ENCODE measurements around the gene RPN1. TPM values are rescaled to one million over a fixed set of nuclear protein-coding genes. Genes with fewer than 3 reads are reported as not detected.
"Not testable (repeated sequence)": the region's sequence is repeated elsewhere in the genome, so short reads cannot be mapped to it uniquely, and the experiment has no call there.

Gene RPN1
- total and polyA plus RNA-seq, 4 experiments from 2014 or later: 121 to 320 (median 188) TPM

- H3K4me3 Mint-ChIP-seq: no peak overlapping the region
- H3K27ac ChIP-seq (ENCODE audit: low read depth, low read length): no peak overlapping the region
- POLR2A ChIA-PET (ENCODE audit: partially characterized antibody): no interaction called here
Observed at GRCh38 chr3:128674161-128674784, 23.7 kb upstream of the RPN1 start.

GRCh38 chr3:128667641-128668040 is 17.0 kb upstream of the RPN1 start:
- intact Hi-C loops (cut with micrococcal nuclease): no loop called here
- Mint-ChIP-seq H3K27me3 (no peaks in the 10 kb centered on the region), H3K9me3 (peaks cover 0 to 3% (median 0%) of the 10 kb centered on the region in 8 donors), H3K36me3 (no peaks in the 10 kb centered on the region), H3K4me3 (no peak overlapping the region), H3K4me1 (peaks cover 0 to under 1% (median 0%) of the 10 kb centered on the region in 4 donors), H3K27ac (no peak overlapping the region)
- no peaks in the 10 kb centered on the region for H3K36me3 ChIP-seq (ENCODE audit: insufficient read depth, low read length)
- H3K9me3 ChIP-seq (ENCODE audit: control insufficient read depth in 1 of 2, low read length in 2 of 2): no peaks in the 10 kb centered on the region
- DNase-seq: no peak
- no peak overlapping the region for H3K27ac ChIP-seq (ENCODE audit: low read depth, low read length)
- H3K4me3 ChIP-seq (ENCODE audit: low read length in 2 of 2): no peak overlapping the region
- H3K27me3 ChIP-seq (ENCODE audit: insufficient read depth, low read length): no peaks in the 10 kb centered on the region
- POLR2A ChIA-PET (ENCODE audit: partially characterized antibody): no interaction called here
- CTCF ChIA-PET (ENCODE audit: partially characterized antibody): interaction anchor here (1.1 kb wide), 1 partner anchor 13 kb away, joined by 5 read pairs; no protein-coding TSS in a partner anchor
- no peaks in the 10 kb centered on the region for H3K4me1 ChIP-seq (ENCODE audit: insufficient read depth, low read length)

More at GRCh38 chr3:128674161-128674784, 23.7 kb upstream of the RPN1 start:
- peaks cover 2 to 16% (median 7%) of the 10 kb centered on the region in 4 donors for H3K4me1 Mint-ChIP-seq
- no peaks in the 10 kb centered on the region for H3K36me3 ChIP-seq (ENCODE audit: insufficient read depth, low read length)
- no peaks in the 10 kb centered on the region for H3K27me3 ChIP-seq (ENCODE audit: insufficient read depth, low read length)
- intact Hi-C loops (cut with micrococcal nuclease): no loop called here
- peaks cover 11% of the 10 kb centered on the region for H3K4me1 ChIP-seq (ENCODE audit: insufficient read depth, low read length)
- no peak for DNase-seq
- peak overlapping the region in 2 of 7 donors; percentile 17 to 54 for H3K27ac Mint-ChIP-seq
- peaks cover 0 to 2% (median 0%) of the 10 kb centered on the region in 8 donors for H3K9me3 Mint-ChIP-seq
- no peaks in the 10 kb centered on the region for H3K27me3 Mint-ChIP-seq
- H3K9me3 ChIP-seq (ENCODE audit: control insufficient read depth in 1 of 2, low read length in 2 of 2): no peaks in the 10 kb centered on the region
- no peaks in the 10 kb centered on the region for H3K36me3 Mint-ChIP-seq
- no peak overlapping the region for H3K4me3 ChIP-seq (ENCODE audit: low read length in 2 of 2)
- CTCF ChIA-PET (ENCODE audit: partially characterized antibody): interaction anchor here (1.1 kb wide), 1 partner anchor 11 kb away, joined by 4 read pairs; no protein-coding TSS in a partner anchor

- no peaks in the 10 kb centered on the region for H3K36me3 Mint-ChIP-seq
- Histone ChIP-seq H3K9me3 (ENCODE audit: control insufficient read depth in 1 of 2, low read length in 2 of 2) (no peaks in the 10 kb centered on the region), H3K27ac (ENCODE audit: low read depth, low read length) (no peak overlapping the region), H3K4me1 (ENCODE audit: insufficient read depth, low read length) (no peaks in the 10 kb centered on the region), H3K27me3 (ENCODE audit: insufficient read depth, low read length) (no peaks in the 10 kb centered on the region), H3K36me3 (ENCODE audit: insufficient read depth, low read length) (no peaks in the 10 kb centered on the region), H3K4me3 (ENCODE audit: low read length in 2 of 2) (no peak overlapping the region)
- no peak for DNase-seq
- no peaks in the 10 kb centered on the region for H3K4me1 Mint-ChIP-seq
- H3K27me3 Mint-ChIP-seq: no peaks in the 10 kb centered on the region
- H3K27ac Mint-ChIP-seq: no peak overlapping the region
- ChIA-PET POLR2A (ENCODE audit: partially characterized antibody) (no interaction called here), CTCF (ENCODE audit: partially characterized antibody) (interaction anchor here (0.8 to 1.5 kb wide), 3 partner anchors 59 to 259 kb away, joined by 4 to 7 read pairs (median 6); no protein-coding TSS in a partner anchor)
- peaks cover 0 to 4% (median 0%) of the 10 kb centered on the region in 8 donors for H3K9me3 Mint-ChIP-seq
- intact Hi-C loops (cut with micrococcal nuclease): no loop called here
- H3K4me3 Mint-ChIP-seq: no peak overlapping the region
Observed at GRCh38 chr3:128665362-128666021, 14.9 kb upstream of the RPN1 start.

- ChIA-PET CTCF (ENCODE audit: partially characterized antibody) (interaction anchor here (0.6 to 1.3 kb wide), 4 partner anchors 10 to 184 kb away, joined by 3 to 4 read pairs (median 4); no protein-coding TSS in a partner anchor), POLR2A (ENCODE audit: partially characterized antibody) (no interaction called here)
- Mint-ChIP-seq H3K4me3 (no peak overlapping the region), H3K9me3 (peaks cover 0 to 4% (median 0%) of the 10 kb centered on the region in 8 donors), H3K36me3 (no peaks in the 10 kb centered on the region), H3K4me1 (no peaks in the 10 kb centered on the region), H3K27ac (no peak overlapping the region), H3K27me3 (no peaks in the 10 kb centered on the region)
- H3K27me3 ChIP-seq (ENCODE audit: insufficient read depth, low read length): no peaks in the 10 kb centered on the region
- no peaks in the 10 kb centered on the region for H3K4me1 ChIP-seq (ENCODE audit: insufficient read depth, low read length)
- DNase-seq: no peak
- no peak overlapping the region for H3K27ac ChIP-seq (ENCODE audit: low read depth, low read length)
- H3K36me3 ChIP-seq (ENCODE audit: insufficient read depth, low read length): no peaks in the 10 kb centered on the region
- intact Hi-C loops (cut with micrococcal nuclease): no loop called here
- no peaks in the 10 kb centered on the region for H3K9me3 ChIP-seq (ENCODE audit: control insufficient read depth in 1 of 2, low read length in 2 of 2)
- no peak overlapping the region for H3K4me3 ChIP-seq (ENCODE audit: low read length in 2 of 2)
Observed at GRCh38 chr3:128663151-128663550, 12.5 kb upstream of the RPN1 start.

- Mint-ChIP-seq H3K27ac (peak overlapping the region in 3 of 7 donors; percentile 16 to 42 (median 22)), H3K27me3 (no peaks in the 10 kb centered on the region), H3K4me1 (peaks cover 7 to 21% (median 9%) of the 10 kb centered on the region in 4 donors), H3K9me3 (no peaks in the 10 kb centered on the region), H3K4me3 (peak overlapping the region in 7 of 8 donors; percentile 14 to 85 (median 59)), H3K36me3 (peaks cover 0 to 3% of the 10 kb centered on the region in 2 donors)
- H3K27me3 ChIP-seq (ENCODE audit: insufficient read depth, low read length): no peaks in the 10 kb centered on the region
- no peak overlapping the region for H3K27ac ChIP-seq (ENCODE audit: low read depth, low read length)
- H3K4me1 ChIP-seq (ENCODE audit: insufficient read depth, low read length): no peaks in the 10 kb centered on the region
- no peak overlapping the region for H3K4me3 ChIP-seq (ENCODE audit: low read length in 2 of 2)
- intact Hi-C loops (cut with micrococcal nuclease): no loop called here
- POLR2A ChIA-PET (ENCODE audit: partially characterized antibody): interaction anchor here (2.4 to 3.1 kb wide), 2 partner anchors 25 to 37 kb away, joined by 9 to 28 read pairs; no protein-coding TSS in a partner anchor
- no peaks in the 10 kb centered on the region for H3K36me3 ChIP-seq (ENCODE audit: insufficient read depth, low read length)
- H3K9me3 ChIP-seq (ENCODE audit: control insufficient read depth in 1 of 2, low read length in 2 of 2): no peaks in the 10 kb centered on the region
- CTCF ChIA-PET (ENCODE audit: partially characterized antibody): interaction anchor here (1.2 kb wide), 1 partner anchor 27 kb away, joined by 3 read pairs; no protein-coding TSS in a partner anchor
- DNase-seq: no peak
Observed at GRCh38 chr3:128655531-128655930, 4.9 kb upstream of the RPN1 start.

GRCh38 chr3:128653993-128654805 is 3.6 kb upstream of the RPN1 start:
- POLR2A ChIA-PET (ENCODE audit: partially characterized antibody): interaction anchor here (1.4 to 3.1 kb wide), 3 partner anchors 26 to 225 kb away, joined by 5 to 28 read pairs (median 9); partner anchors contain the start of gene ACAD9
- not testable (repeated sequence) for H3K36me3 ChIP-seq (ENCODE audit: insufficient read depth, low read length); H3K9me3 Mint-ChIP-seq; H3K27me3 ChIP-seq (ENCODE audit: insufficient read depth, low read length); H3K9me3 ChIP-seq (ENCODE audit: control insufficient read depth in 1 of 2, low read length in 2 of 2); H3K27me3 Mint-ChIP-seq; H3K36me3 Mint-ChIP-seq; H3K4me1 ChIP-seq (ENCODE audit: insufficient read depth, low read length)
- intact Hi-C loops (cut with micrococcal nuclease): loop anchor here (1.0 to 5.0 kb wide), 2 partner anchors 26 to 602 kb away; partner anchors contain the start of gene SEC61A1
- peak; percentile 38 to 68 (median 62) for DNase-seq
- Histone ChIP-seq H3K27ac (ENCODE audit: low read depth, low read length) (peak overlapping the region; percentile 33), H3K4me3 (ENCODE audit: low read length in 2 of 2) (peak overlapping the region; percentile 58 to 63)
- Mint-ChIP-seq H3K4me1 (peaks cover 10 to 28% (median 12%) of the 10 kb centered on the region in 4 donors), H3K27ac (peak overlapping the region; percentile 43 to 93 (median 76)), H3K4me3 (peak overlapping the region; percentile 73 to 96 (median 92))
- CTCF ChIA-PET (ENCODE audit: partially characterized antibody): interaction anchor here (0.7 to 2.2 kb wide), 11 partner anchors 14 to 222 kb away, joined by 3 to 26 read pairs (median 4); no protein-coding TSS in a partner anchor

All from CD4-positive, alpha-beta memory T cell (primary cell).